PFSK-1 (cell line): ENCODE measurements around the gene TRERF1.

ENCODE experiments used
- FOXP2 ChIP-seq: optimal IDR thresholded peaks from 2 replicates; pipeline ENCODE3; 2011; ENCODE audit warnings: borderline replicate concordance, control low read depth, inconsistent platforms; ENCODE audit not compliant: insufficient read depth; ENCODE audit errors: extremely low read length, extremely low read depth
- POLR2AphosphoS5 ChIP-seq: IDR thresholded peaks from 2 replicates; pipeline ENCODE4 v1.6.1; 2012; ENCODE audit warnings: low read depth, mild to moderate bottlenecking, control low read depth, low read length, moderate library complexity
- SIN3A ChIP-seq: IDR thresholded peaks from 2 replicates; pipeline ENCODE4 v1.6.1; 2012; ENCODE audit warnings: mild to moderate bottlenecking, low read length, moderate library complexity, borderline replicate concordance; ENCODE audit not compliant: insufficient read depth
- TAF1 ChIP-seq: IDR thresholded peaks from 2 replicates; pipeline ENCODE4 v1.6.1; 2012; ENCODE audit warnings: low read length, control low read depth, borderline replicate concordance; ENCODE audit not compliant: insufficient read depth
- TF ChIP-seq, protein P1 (sequence below), 2 experiments: IDR thresholded peaks; 2 replicates each; pipeline versions ENCODE4 v1.6.1 to v1.8.0; 2011 to 2012; ENCODE audit warnings: low read depth in 2 of 2, low read length in 2 of 2, control low read depth in 1 of 2, inconsistent platforms in 1 of 2, mild to moderate bottlenecking in 1 of 2, moderate library complexity in 1 of 2; ENCODE audit not compliant: insufficient read depth in 1 of 2

DNA sequence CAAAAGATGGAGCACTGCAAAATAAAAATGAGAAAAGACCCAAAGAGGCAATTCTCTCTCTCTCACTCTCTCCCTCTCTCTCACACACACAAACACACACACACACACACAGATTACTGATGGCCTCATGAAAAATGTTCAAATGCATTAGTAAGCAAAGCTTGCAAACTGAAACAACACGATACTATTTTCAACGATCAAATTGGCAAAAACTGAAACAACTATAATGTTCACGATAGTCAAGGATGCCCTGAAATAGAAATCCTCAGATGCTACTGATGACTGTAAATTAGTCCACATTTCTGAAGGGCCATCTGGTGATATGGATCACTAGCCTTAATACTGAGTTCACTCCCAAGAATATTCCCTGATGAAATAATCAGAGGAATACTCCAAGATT lies 100.8 kb downstream of the TRERF1 start:
- TF ChIP-seq SIN3A: no peak
- no peak for TF ChIP-seq POLR2AphosphoS5
- TF ChIP-seq, protein P1, sequence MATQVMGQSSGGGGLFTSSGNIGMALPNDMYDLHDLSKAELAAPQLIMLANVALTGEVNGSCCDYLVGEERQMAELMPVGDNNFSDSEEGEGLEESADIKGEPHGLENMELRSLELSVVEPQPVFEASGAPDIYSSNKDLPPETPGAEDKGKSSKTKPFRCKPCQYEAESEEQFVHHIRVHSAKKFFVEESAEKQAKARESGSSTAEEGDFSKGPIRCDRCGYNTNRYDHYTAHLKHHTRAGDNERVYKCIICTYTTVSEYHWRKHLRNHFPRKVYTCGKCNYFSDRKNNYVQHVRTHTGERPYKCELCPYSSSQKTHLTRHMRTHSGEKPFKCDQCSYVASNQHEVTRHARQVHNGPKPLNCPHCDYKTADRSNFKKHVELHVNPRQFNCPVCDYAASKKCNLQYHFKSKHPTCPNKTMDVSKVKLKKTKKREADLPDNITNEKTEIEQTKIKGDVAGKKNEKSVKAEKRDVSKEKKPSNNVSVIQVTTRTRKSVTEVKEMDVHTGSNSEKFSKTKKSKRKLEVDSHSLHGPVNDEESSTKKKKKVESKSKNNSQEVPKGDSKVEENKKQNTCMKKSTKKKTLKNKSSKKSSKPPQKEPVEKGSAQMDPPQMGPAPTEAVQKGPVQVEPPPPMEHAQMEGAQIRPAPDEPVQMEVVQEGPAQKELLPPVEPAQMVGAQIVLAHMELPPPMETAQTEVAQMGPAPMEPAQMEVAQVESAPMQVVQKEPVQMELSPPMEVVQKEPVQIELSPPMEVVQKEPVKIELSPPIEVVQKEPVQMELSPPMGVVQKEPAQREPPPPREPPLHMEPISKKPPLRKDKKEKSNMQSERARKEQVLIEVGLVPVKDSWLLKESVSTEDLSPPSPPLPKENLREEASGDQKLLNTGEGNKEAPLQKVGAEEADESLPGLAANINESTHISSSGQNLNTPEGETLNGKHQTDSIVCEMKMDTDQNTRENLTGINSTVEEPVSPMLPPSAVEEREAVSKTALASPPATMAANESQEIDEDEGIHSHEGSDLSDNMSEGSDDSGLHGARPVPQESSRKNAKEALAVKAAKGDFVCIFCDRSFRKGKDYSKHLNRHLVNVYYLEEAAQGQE (IDR thresholded peaks at IDR 0.05; ENCODE audit: insufficient read depth in 1 of 2, low read depth in 2 of 2, low read length in 2 of 2): no peak
- TF ChIP-seq TAF1: no peak
- TF ChIP-seq FOXP2: no peak
